HAP-1 (cell line): ENCODE results near the gene MRPL38.
"Not testable (repeated sequence)": the region's sequence is repeated elsewhere in the genome, so short reads cannot be mapped to it uniquely, and the experiment has no call there.

ENCODE experiments used
- DNase-seq, 2 experiments: peaks; one replicate each; pipeline ENCODE4 v3.0.0-alpha.2; 2016 to 2020; ENCODE audit warnings: low spot score in 2 of 2
- H3K27me3 ChIP-seq: fragments of 250-450 bp; sonication (Bioruptor Pico); 2 replicates; pipeline ENCODE4 v1.5.1; 2020; ENCODE audit warnings: low read depth, mild to moderate bottlenecking, moderate library complexity
- H3K36me3 ChIP-seq: fragments of 250-450 bp; sonication (Bioruptor Pico); replicated peaks from 2 replicates; pipeline ENCODE4 v1.5.1; 2020; ENCODE audit warnings: mild to moderate bottlenecking
- H3K4me1 ChIP-seq: fragments of 250-450 bp; sonication (Bioruptor Pico); 2 replicates; pipeline ENCODE4 v1.5.1; 2020; ENCODE audit warnings: mild to moderate bottlenecking
- H3K4me3 ChIP-seq: fragments of 250-450 bp; sonication (Bioruptor Pico); 2 replicates; pipeline ENCODE4 v1.5.1; 2020; ENCODE audit warnings: mild to moderate bottlenecking, moderate library complexity
- H3K9me3 ChIP-seq: fragments of 250-450 bp; sonication (Bioruptor Pico); 2 replicates; pipeline ENCODE4 v1.5.1; 2020; ENCODE audit warnings: mild to moderate bottlenecking, moderate library complexity
- in situ Hi-C: fragments of 300-500 bp; cut with MboI; formaldehyde crosslinking; loops from 3 replicates; pipeline ENCODE4 v1.14.3; 2020; ENCODE audit warnings: low sequenced_read_pairs, inconsistent platforms, mixed read lengths

MRPL38 gene

DNA sequence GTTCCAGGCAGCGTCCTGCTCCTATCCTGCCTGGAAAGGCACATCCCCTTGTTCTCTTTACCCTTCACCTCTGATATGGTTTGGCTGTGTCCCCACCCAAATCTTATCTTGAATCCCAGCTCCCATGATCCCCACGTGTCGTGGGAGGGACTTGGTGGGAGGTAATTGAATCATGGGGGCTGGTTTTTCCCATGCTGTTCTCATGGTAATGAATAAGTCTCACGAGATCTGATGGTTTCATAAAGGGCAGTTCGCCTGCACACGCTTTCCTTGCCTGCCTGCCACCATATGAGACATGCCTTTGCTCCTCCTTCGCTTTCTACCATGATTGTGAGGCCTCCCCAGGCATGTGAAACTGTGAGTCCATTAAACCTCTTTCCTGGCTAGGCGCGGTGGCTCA lies 18.8 kb downstream of the MRPL38 start:
- H3K9me3 ChIP-seq = not testable (repeated sequence)

GRCh38 chr17:75885431-75885830 lies 19.3 kb downstream of the MRPL38 start:
- no peaks in the 10 kb centered on the region for H3K9me3 ChIP-seq
- no peak overlapping the region for H3K4me3 ChIP-seq
- DNase-seq = no peak
- H3K4me1 ChIP-seq = no peaks in the 10 kb centered on the region
- H3K36me3 ChIP-seq = peaks cover 6% of the 10 kb centered on the region
- in situ Hi-C loops = no loop called here
- no peaks in the 10 kb centered on the region for H3K27me3 ChIP-seq

More for the DNA sequence above, 18.8 kb downstream of the MRPL38 start:
- in situ Hi-C loops, H3K4me1 ChIP-seq, H3K27me3 ChIP-seq, H3K4me3 ChIP-seq, DNase-seq: not testable (repeated sequence)
- peaks cover 10% of the 10 kb centered on the region for H3K36me3 ChIP-seq

DNA sequence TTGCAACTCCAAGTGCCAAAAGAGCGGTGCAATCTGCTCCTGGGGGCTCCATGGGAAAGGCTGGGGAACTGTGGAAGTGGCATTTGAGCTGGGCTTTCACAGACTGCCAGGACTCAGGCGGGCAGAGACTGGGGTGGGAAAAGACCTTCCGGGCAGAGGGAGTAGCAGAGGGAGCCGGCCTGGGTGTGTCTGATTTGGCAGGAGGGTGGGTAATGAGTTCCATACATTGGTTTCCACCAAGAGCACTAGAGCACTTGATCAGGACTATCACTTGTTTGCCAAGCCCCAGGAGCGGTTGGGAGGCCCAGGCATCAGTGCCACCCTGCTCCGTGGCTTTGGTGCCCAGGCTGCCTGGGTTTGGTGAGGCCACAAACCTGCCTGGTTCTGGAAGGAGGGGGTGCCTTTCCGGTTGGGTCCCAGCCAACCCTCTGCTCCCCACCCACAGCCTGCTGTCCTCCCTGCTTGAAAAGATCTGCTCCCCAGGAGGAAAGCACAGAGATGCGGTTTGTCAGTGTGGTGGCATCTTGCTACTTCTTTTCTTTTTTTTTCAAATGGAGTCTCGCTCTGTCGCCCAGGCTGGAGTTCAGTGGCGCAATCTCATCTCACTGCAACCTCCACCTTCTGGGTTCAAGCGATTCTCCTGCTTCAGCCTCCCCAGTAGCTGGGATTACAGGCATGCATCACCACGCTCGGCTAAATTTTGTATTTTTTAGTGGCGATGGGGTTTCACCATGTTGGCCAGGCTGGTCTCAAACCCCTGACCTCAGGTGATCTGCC lies 22.8 kb downstream of the MRPL38 start:
- Histone ChIP-seq H3K4me3 (no peak overlapping the region), H3K9me3 (no peaks in the 10 kb centered on the region), H3K36me3 (no peaks in the 10 kb centered on the region; the same call in 1 of the 2 replicates), H3K27me3 (no peaks in the 10 kb centered on the region), H3K4me1 (peaks cover 7% of the 10 kb centered on the region)
- DNase-seq = no peak
- in situ Hi-C loops = no loop called here

DNA sequence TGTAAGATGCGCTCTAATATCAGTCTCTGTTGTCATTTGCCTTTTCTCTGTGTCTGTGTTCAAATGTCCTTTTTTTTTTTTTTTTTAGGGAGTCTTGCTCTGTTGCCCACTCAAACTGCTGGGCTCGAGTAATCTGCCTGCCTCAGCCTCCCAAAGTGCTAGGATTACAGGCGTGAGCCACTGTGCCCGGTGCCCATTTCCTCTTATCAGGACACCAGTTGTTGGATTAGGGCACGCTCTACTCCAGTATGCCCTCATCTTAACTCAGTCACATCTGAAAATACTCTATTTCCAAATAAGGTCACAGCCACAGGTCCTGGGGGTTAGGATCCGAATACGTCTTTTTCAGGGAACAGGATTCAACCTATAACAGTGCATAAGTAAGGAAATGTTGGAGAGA lies 24.4 kb downstream of the MRPL38 start:
- H3K36me3 ChIP-seq = peaks cover 6% of the 10 kb centered on the region
- H3K4me3 ChIP-seq = no peak overlapping the region
- no peaks in the 10 kb centered on the region for H3K27me3 ChIP-seq
- in situ Hi-C loops = no loop called here
- DNase-seq = no peak
- H3K9me3 ChIP-seq = no peaks in the 10 kb centered on the region
- H3K4me1 ChIP-seq = peaks cover 13% of the 10 kb centered on the region

GRCh38 chr17:75878174-75878998 lies 26.3 kb downstream of the MRPL38 start, which contains the start of gene TRIM47:
TSS of gene TRIM47 (minus strand) at chr17:75878581. CDS start at chr17:75878548, 33 bp downstream.
- Histone ChIP-seq H3K9me3 (no peaks in the 10 kb centered on the region), H3K4me1 (peaks cover 13% of the 10 kb centered on the region), H3K27me3 (no peaks in the 10 kb centered on the region), H3K4me3 (peak within 1 kb of the TSS; percentile 58), H3K36me3 (peaks cover 19% of the 10 kb centered on the region)
- peak; percentile 39 to 80 for DNase-seq
- in situ Hi-C loops = no loop called here

DNA sequence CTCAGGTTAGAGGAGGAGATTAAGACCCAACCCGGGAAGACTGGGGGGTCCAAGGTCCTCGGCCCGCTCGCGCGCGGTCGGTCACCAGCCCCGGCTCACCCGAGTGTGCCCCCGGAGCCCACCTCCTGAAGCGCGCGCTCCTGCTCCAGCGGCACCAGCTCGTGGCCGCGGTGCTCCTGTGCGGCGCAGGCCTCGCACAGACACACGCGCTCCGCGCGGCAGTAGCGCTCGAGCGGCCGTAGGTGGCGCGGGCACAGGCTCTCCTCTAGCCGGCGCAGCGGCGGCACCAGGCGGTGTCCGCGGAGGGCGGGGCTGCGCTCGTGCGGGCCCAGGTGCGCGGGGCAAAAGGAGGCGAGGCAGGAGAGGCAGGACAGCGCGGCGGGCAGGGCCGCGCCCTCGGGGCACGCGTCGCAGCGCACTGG lies 26.9 kb downstream of the MRPL38 start:
- no peaks in the 10 kb centered on the region for H3K9me3 ChIP-seq
- peaks cover 19% of the 10 kb centered on the region for H3K36me3 ChIP-seq
- H3K4me3 ChIP-seq = peak overlapping the region; percentile 58
- DNase-seq = peak; percentile 73 to 84
- peaks cover 15% of the 10 kb centered on the region for H3K4me1 ChIP-seq
- in situ Hi-C loops = no loop called here
- H3K27me3 ChIP-seq = no peaks in the 10 kb centered on the region

- Histone ChIP-seq H3K9me3 (no peaks in the 10 kb centered on the region), H3K27me3 (no peaks in the 10 kb centered on the region), H3K4me1 (peaks cover 15% of the 10 kb centered on the region), H3K4me3 (peak overlapping the region; percentile 58), H3K36me3 (peaks cover 19% of the 10 kb centered on the region)
- in situ Hi-C loops = no loop called here
- peak in 1 of 2 experiments; percentile 60 for DNase-seq
Measured at GRCh38 chr17:75876938-75877751, 27.5 kb downstream of the MRPL38 start.

DNA sequence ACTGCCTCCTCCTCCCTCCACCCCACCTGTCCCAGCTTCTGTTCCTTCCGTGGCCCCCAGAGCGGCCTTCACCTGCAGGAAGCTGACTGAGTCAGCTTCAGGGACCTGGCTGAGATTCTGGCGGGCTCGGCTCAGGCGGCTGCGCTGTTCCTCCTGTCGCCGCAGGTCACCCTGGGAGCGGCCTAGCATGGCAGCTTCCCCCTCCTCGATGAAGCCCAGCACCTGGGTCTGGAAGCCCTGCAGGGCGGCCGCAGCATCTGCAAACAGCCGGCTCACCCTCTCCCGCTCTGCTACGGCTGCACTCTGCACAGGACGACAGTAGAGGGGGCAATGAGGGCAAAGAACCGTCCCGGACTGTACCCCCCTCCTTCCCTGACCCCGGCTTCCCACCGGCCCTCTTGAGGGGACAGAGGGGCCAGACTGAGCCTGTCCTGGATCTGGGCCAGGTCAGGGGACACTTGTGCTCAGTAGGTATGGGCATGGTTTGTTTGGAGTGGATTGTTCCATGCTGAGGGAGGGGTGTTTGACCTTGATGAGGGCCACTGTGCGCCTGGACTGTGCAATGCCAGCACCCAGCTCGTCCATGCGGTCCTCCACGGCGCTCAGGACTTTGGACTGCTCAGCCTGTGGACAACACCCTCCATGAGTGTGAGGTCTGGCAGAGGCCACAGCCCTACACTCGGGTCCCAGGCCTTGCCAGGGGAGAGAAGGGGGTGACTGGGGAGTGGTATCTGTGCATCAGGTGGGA lies 28.3 kb downstream of the MRPL38 start:
- peak in 1 of 2 experiments; percentile 47 for DNase-seq
- peaks cover 19% of the 10 kb centered on the region for H3K36me3 ChIP-seq
- peaks cover 15% of the 10 kb centered on the region for H3K4me1 ChIP-seq
- in situ Hi-C loops = no loop called here
- no peaks in the 10 kb centered on the region for H3K27me3 ChIP-seq
- peak overlapping the region; percentile 58 for H3K4me3 ChIP-seq
- H3K9me3 ChIP-seq = no peaks in the 10 kb centered on the region

DNA sequence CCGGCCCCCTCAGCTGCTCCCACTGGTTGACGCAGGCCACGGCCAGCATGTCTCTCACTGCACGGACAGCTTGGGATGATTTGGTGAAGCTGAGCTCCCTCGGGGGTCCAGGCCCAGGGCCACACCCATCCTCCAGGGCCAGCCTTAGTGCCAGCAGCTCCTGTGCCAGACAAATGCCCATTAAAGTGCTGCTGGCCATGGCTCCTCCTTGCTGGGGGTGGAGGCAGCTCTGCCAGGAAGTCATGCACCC lies 28.8 kb downstream of the MRPL38 start:
- Histone ChIP-seq H3K36me3 (peaks cover 19% of the 10 kb centered on the region), H3K27me3 (no peaks in the 10 kb centered on the region), H3K4me1 (peaks cover 15% of the 10 kb centered on the region), H3K4me3 (no peak overlapping the region), H3K9me3 (no peaks in the 10 kb centered on the region)
- in situ Hi-C loops = no loop called here
- no peak for DNase-seq

GRCh38 chr17:75875182-75875939 lies 29.3 kb downstream of the MRPL38 start:
- peaks cover 15% of the 10 kb centered on the region for H3K4me1 ChIP-seq
- in situ Hi-C loops = no loop called here
- no peak overlapping the region for H3K4me3 ChIP-seq
- no peaks in the 10 kb centered on the region for H3K27me3 ChIP-seq
- H3K9me3 ChIP-seq = no peaks in the 10 kb centered on the region
- no peak for DNase-seq
- peaks cover 19% of the 10 kb centered on the region for H3K36me3 ChIP-seq

DNA sequence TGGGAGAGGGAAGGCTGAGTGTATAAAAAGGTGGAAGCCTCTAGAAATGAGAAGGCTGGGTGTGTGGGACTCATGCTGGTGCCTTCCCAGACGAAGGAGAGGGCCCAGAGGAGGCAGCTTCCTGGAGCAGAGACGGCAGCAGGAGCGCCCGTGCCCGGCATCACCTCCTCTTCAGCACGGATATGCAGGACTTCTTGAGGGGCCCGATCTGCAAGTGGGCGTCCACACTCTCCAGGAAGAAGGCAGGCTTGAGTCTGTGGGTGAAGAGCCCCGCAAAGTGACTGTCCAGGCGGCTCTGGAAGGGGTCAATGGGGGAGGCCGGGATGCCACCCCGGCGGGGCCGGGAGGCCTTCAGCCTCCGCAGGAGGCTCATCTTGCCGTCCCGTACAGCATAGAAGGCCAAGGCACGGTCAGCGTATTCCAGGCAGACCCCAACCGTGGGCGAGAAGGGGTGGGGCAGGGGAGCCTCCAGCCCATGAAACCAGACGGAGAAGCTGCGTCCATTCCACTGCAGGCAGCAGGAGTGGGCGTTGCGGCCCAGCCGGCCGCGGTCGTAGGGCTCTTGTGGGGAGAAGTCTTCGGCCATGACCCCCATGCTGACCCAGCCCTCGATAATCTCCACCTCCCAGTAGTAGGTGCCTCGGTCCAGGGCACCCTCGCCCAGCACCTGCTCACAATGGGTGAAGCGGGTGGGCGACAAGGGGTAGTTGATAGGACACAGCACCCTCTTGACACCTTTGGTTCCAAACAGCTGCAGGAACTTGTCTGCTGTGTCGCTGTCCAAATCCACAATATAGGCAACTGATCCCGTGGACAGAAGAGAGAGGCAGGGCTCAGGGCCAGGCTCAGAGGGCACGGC lies 30.1 kb downstream of the MRPL38 start:
- no peak for DNase-seq
- no peak overlapping the region for H3K4me3 ChIP-seq
- in situ Hi-C loops = no loop called here
- no peaks in the 10 kb centered on the region for H3K27me3 ChIP-seq
- no peaks in the 10 kb centered on the region for H3K9me3 ChIP-seq
- peaks cover 19% of the 10 kb centered on the region for H3K36me3 ChIP-seq
- H3K4me1 ChIP-seq = peaks cover 15% of the 10 kb centered on the region
